D721Med (cell line): ENCODE results near the gene CNIH3.

Source experiments
- DNase-seq: peaks from one replicate; pipeline ENCODE4 v3.0.0; 2011; ENCODE audit warnings: low spot score; ENCODE audit not compliant: insufficient read length
- FAIRE-seq: peaks from 2 replicates; lab custom pipeline; 2011; peaks lifted over from hg19 to GRCh38; lab: Jason Lieb, UNC
- CTCF ChIP-seq: IDR thresholded peaks from 2 replicates; pipeline ENCODE4 v1.5.1; 2012; ENCODE audit warnings: mild to moderate bottlenecking, control low read depth; ENCODE audit not compliant: insufficient read depth; ENCODE audit errors: missing control alignments

The CNIH3 gene

GRCh38 chr1:224733027-224733911 is 117.2 kb downstream of the CNIH3 start:
- no peak for TF ChIP-seq CTCF
- no peak for FAIRE-seq
- DNase-seq: no peak

GRCh38 chr1:224734261-224734935 is 118.3 kb downstream of the CNIH3 start:
- FAIRE-seq (no peak), DNase-seq (no peak)
- TF ChIP-seq CTCF: no peak

GRCh38 chr1:224735159-224735558 is 119.0 kb downstream of the CNIH3 start:
- DNase-seq (no peak), FAIRE-seq (no peak)
- no peak for TF ChIP-seq CTCF

- FAIRE-seq (no peak), DNase-seq (no peak)
- TF ChIP-seq CTCF: no peak
These were observed 120.7 kb downstream of the CNIH3 start for GRCh38 chr1:224736619-224737352.

- no peak for TF ChIP-seq CTCF
- DNase-seq: no peak
- no peak for FAIRE-seq
These were observed 121.2 kb downstream of the CNIH3 start for GRCh38 chr1:224737353-224737727.

- FAIRE-seq: no peak
- DNase-seq: no peak
- no peak for TF ChIP-seq CTCF
These were observed 123.3 kb downstream of the CNIH3 start for GRCh38 chr1:224739303-224739996.
